Measurements from ENCODE around the gene KCNAB1. TPM values are rescaled to one million over a fixed set of nuclear protein-coding genes. Genes with fewer than 3 reads are reported as not detected.

KCNAB1 gene
- polyA plus RNA-seq, 1 donor (not counting 4 experiments of a cell fraction or from before 2014, with no cell fraction given) = 0.03 TPM

DNA sequence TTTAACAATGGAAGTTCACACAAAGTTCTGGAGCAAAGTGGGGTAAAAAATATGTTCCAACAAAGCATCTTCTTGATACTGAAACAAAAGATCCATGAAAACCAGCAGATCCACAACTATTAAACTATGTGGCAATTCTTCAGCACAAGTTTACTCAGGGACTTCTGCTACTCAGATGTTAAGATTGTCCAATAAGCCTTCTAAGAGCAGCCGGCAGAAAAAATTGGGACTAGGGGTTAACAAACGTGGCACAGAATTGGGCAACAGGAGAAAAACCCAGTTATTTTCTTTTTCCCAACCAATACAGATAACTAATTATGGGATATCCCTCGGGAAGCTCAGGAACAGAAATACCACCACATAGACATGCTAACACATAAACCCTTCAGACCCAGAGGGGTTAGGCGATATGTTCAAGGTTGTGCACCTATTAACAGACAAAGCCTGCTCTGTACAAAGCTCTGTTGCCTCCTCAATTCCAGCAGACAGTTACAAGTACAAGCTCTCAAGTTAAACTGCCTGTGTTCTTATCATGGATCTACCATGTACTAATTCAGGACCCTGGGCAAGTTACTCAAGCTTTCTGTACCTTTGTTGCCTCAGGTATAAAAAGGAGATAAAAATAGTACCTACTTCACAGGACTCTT is 427.8 kb downstream of the KCNAB1 start:
- Histone ChIP-seq H3K36me3 (ENCODE audit: control insufficient read depth in 2 of 2, extremely low read depth in 1 of 2, insufficient read depth in 2 of 2, low read length in 2 of 2) (peaks cover 16 to 67% of the 10 kb centered on the region in 2 experiments), H3K9me3 (ENCODE audit: control insufficient read depth, low read depth, low read length) (no peaks in the 10 kb centered on the region), H3K4me1 (ENCODE audit: control insufficient read depth, extremely low read depth, insufficient read depth, low read length) (peaks cover 57% of the 10 kb centered on the region), H4K20me1 (ENCODE audit: control insufficient read depth, extremely low read depth, insufficient read depth, low read length) (peaks cover 11% of the 10 kb centered on the region), H3K4me2 (ENCODE audit: control insufficient read depth, extremely low read depth, insufficient read depth, low read depth, low read length) (peak overlapping the region; percentile 58), H3K27ac (ENCODE audit: control insufficient read depth, insufficient read depth, low read length) (peak overlapping the region; percentile 4), H3K27me3 (ENCODE audit: control insufficient read depth, extremely low read depth, insufficient read depth, low read length) (no peaks in the 10 kb centered on the region), H3K9me1 (ENCODE audit: control insufficient read depth, extremely low read depth, insufficient read depth, low read length) (peaks cover 2% of the 10 kb centered on the region), H3K9ac (ENCODE audit: control insufficient read depth, extremely low read depth, insufficient read depth, low read length) (no peak overlapping the region), H3K79me2 (ENCODE audit: control insufficient read depth, insufficient read depth, low read length) (peaks cover 90% of the 10 kb centered on the region), H3K4me3 (ENCODE audit: control insufficient read depth in 2 of 3, extremely low read depth in 1 of 3, insufficient read depth in 2 of 3, low read depth in 1 of 3, low read length in 3 of 3) (peak overlapping the region in 1 of 3 experiments; percentile 36), H2AFZ (ENCODE audit: control insufficient read depth, low read length) (no peak overlapping the region)
- DNase-seq (ENCODE audit: low read depth, low spot score) (no peak), FAIRE-seq (no peak)
- dilution Hi-C loops (cut with MboI; ENCODE audit: extremely low pct_ligation_motif_present, low sequenced_read_pairs) = no loop called here
- TF ChIP-seq, protein P1, sequence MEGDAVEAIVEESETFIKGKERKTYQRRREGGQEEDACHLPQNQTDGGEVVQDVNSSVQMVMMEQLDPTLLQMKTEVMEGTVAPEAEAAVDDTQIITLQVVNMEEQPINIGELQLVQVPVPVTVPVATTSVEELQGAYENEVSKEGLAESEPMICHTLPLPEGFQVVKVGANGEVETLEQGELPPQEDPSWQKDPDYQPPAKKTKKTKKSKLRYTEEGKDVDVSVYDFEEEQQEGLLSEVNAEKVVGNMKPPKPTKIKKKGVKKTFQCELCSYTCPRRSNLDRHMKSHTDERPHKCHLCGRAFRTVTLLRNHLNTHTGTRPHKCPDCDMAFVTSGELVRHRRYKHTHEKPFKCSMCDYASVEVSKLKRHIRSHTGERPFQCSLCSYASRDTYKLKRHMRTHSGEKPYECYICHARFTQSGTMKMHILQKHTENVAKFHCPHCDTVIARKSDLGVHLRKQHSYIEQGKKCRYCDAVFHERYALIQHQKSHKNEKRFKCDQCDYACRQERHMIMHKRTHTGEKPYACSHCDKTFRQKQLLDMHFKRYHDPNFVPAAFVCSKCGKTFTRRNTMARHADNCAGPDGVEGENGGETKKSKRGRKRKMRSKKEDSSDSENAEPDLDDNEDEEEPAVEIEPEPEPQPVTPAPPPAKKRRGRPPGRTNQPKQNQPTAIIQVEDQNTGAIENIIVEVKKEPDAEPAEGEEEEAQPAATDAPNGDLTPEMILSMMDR (optimal IDR thresholded peaks at IDR 0.05 in 1 of 3, IDR thresholded peaks at IDR 0.05 in 1 of 3, conservative IDR thresholded peaks at IDR 0.05 in 1 of 3; ENCODE audit: extremely low read depth in 1 of 3, insufficient read depth in 2 of 3, low read length in 3 of 3) = no peak
- no peak for TF ChIP-seq EZH2 (IDR thresholded peaks at IDR 0.05; ENCODE audit: low read length)

DNA sequence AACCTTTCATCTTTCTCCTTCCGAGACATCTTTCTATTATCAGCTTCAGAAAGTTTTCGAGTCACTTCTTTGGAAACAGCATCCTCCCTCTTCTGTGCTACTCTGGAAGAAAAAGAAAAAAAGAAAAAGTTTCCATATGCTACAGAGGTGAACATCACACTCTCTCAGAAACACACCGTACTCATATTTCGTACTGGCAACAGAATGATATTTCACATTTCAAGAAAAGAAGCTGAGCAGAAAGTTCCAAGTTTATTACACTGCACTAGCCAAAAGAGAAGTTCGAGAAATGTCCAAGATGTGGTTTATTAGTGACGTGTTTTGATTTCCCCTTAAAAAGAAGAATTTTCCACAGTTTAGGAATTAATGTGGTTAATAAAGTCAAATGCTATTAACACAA is 428.5 kb downstream of the KCNAB1 start:
- peaks cover 9% of the 10 kb centered on the region for H4K20me1 ChIP-seq (ENCODE audit: control insufficient read depth, extremely low read depth, insufficient read depth, low read length)

More for the DNA sequence above, 428.5 kb downstream of the KCNAB1 start:
- H3K9me1 ChIP-seq (ENCODE audit: control insufficient read depth, extremely low read depth, insufficient read depth, low read length) = peaks cover 2% of the 10 kb centered on the region
- peaks cover 8 to 65% of the 10 kb centered on the region in 2 experiments for H3K36me3 ChIP-seq (ENCODE audit: control insufficient read depth in 2 of 2, extremely low read depth in 1 of 2, insufficient read depth in 2 of 2, low read length in 2 of 2)
- no peak overlapping the region for H3K27ac ChIP-seq (ENCODE audit: control insufficient read depth, insufficient read depth, low read length)
- H3K4me2 ChIP-seq (ENCODE audit: control insufficient read depth, extremely low read depth, insufficient read depth, low read depth, low read length) = peak overlapping the region; percentile 58
- no peaks in the 10 kb centered on the region for H3K27me3 ChIP-seq (ENCODE audit: control insufficient read depth, extremely low read depth, insufficient read depth, low read length)
- no peaks in the 10 kb centered on the region for H3K9me3 ChIP-seq (ENCODE audit: control insufficient read depth, low read depth, low read length)
- dilution Hi-C loops (cut with MboI; ENCODE audit: extremely low pct_ligation_motif_present, low sequenced_read_pairs) = no loop called here
- DNase-seq (ENCODE audit: low read depth, low spot score) = no peak
- no peak for FAIRE-seq
- H2AFZ ChIP-seq (ENCODE audit: control insufficient read depth, low read length) = no peak overlapping the region
- TF ChIP-seq EZH2 (IDR thresholded peaks at IDR 0.05; ENCODE audit: low read length) = no peak
- TF ChIP-seq, protein P1 (optimal IDR thresholded peaks at IDR 0.05 in 1 of 3, IDR thresholded peaks at IDR 0.05 in 1 of 3, conservative IDR thresholded peaks at IDR 0.05 in 1 of 3; ENCODE audit: extremely low read depth in 1 of 3, insufficient read depth in 2 of 3, low read length in 3 of 3) = no peak
- H3K9ac ChIP-seq (ENCODE audit: control insufficient read depth, extremely low read depth, insufficient read depth, low read length) = no peak overlapping the region
- peaks cover 59% of the 10 kb centered on the region for H3K4me1 ChIP-seq (ENCODE audit: control insufficient read depth, extremely low read depth, insufficient read depth, low read length)
- no peak overlapping the region for H3K4me3 ChIP-seq (ENCODE audit: control insufficient read depth in 2 of 3, extremely low read depth in 1 of 3, insufficient read depth in 2 of 3, low read depth in 1 of 3, low read length in 3 of 3)
- peaks cover 91% of the 10 kb centered on the region for H3K79me2 ChIP-seq (ENCODE audit: control insufficient read depth, insufficient read depth, low read length)

Measured in keratinocyte (primary cell).